GM12864 (cell line): ENCODE results near the gene FHOD3.

ENCODE experiments used
- DNase-seq: peaks from one replicate; pipeline ENCODE4 v3.0.0-alpha.2; 2011; ENCODE audit warnings: low read depth
- H3K4me3 ChIP-seq: 2 replicates; pipeline ENCODE4 v1.5.1; 2011; ENCODE audit warnings: mild to moderate bottlenecking, low read depth, low read length, control low read depth
- TF ChIP-seq, protein P1 (sequence below): IDR thresholded peaks from 2 replicates; pipeline ENCODE4 v1.5.1; 2011; ENCODE audit warnings: low read depth, mild to moderate bottlenecking, moderate library complexity, low read length, control low read depth, inconsistent platforms; ENCODE audit errors: missing control alignments

The FHOD3 gene

DNA sequence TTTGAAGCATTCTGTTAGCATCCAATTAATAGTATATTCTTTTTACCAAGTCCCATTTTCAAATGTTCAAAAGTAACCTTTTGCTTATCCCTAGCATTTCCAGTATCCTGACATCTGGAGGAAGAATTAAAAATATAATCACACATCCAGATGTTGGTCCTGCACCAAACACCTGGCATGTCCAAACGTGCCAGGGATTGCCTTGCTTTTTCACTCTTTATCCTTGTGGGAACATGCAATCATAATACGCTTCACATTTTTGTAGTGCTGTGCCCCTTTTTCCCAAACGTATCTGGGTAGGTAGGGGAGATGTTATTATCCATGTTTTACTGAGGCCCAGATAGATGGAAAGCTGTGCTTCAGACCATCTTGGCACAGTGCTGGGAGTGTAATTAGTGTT, 398.3 kb downstream of the FHOD3 start:
- TF ChIP-seq, protein P1, sequence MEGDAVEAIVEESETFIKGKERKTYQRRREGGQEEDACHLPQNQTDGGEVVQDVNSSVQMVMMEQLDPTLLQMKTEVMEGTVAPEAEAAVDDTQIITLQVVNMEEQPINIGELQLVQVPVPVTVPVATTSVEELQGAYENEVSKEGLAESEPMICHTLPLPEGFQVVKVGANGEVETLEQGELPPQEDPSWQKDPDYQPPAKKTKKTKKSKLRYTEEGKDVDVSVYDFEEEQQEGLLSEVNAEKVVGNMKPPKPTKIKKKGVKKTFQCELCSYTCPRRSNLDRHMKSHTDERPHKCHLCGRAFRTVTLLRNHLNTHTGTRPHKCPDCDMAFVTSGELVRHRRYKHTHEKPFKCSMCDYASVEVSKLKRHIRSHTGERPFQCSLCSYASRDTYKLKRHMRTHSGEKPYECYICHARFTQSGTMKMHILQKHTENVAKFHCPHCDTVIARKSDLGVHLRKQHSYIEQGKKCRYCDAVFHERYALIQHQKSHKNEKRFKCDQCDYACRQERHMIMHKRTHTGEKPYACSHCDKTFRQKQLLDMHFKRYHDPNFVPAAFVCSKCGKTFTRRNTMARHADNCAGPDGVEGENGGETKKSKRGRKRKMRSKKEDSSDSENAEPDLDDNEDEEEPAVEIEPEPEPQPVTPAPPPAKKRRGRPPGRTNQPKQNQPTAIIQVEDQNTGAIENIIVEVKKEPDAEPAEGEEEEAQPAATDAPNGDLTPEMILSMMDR = no peak
- no peak overlapping the region for H3K4me3 ChIP-seq
- no peak for DNase-seq

DNA sequence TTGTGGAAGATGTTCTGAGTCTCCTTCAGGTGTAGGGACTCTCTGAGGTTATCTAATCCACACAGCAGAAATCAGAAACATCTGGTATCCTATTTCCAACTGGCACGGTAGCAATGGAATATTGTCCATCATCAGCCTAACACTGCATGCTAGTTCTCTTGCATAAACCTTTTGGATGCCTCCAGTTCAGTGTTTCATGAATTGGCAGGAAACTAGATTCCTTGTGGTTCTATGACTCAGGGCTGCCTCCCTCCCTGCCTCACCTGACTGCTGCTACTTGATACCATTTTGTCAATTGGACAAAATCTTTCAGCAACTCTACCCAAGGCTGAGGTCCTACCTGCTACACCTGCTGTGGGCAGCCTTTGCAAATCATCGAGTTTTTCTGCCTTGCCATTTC, 400.4 kb downstream of the FHOD3 start:
- H3K4me3 ChIP-seq = no peak overlapping the region
- TF ChIP-seq, protein P1 = no peak
- DNase-seq = no peak

DNA sequence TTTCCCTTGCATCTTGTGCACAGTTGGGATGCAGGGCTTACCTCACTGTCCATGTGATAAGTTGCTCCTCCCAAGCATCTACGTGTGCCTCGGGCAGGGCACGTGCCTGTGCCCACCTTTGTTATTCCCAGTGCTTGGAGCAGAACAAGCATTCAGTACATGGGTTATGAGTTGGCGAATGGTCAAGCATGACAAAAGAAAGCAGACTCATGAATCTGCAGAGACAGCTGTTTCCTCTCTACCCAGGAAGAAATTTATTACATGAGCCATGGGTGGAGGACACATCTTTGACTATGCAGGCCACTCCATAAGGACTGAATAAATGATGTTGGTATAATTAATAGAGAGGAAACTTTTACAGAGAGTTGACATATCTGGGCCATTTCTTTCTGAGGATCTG, 403.4 kb downstream of the FHOD3 start:
- no peak overlapping the region for H3K4me3 ChIP-seq
- no peak for DNase-seq
- TF ChIP-seq, protein P1 = no peak

DNA sequence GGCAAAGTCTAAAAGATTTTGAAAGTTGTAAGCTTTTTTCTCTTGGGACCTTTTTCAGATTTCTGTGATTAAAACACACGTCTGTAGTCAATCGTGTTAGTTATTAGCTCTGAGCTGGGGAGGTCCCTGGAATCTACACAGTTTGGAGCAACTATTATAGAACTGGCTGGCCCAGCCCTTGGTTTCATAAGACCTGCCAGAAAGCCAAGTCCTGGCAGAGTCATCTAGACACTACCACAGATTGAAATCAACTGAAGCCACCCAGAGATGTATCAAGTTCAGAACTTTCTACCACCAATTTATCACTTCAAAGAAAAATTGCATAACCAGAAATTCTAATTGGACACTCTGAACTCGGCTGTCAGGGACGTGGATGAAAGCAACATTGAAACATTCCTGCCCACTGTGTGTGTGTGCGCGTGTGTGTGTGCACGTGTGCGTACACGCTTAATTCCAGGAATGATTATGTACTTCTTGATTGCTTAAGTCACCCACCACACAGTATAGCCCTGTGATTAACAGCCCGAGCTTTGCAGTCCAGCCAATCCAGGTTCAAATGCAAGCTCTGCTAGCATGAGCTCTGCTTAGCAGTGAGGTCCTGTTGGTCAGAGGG, 405.0 kb downstream of the FHOD3 start:
- DNase-seq = no peak
- TF ChIP-seq, protein P1 = no peak

DNA sequence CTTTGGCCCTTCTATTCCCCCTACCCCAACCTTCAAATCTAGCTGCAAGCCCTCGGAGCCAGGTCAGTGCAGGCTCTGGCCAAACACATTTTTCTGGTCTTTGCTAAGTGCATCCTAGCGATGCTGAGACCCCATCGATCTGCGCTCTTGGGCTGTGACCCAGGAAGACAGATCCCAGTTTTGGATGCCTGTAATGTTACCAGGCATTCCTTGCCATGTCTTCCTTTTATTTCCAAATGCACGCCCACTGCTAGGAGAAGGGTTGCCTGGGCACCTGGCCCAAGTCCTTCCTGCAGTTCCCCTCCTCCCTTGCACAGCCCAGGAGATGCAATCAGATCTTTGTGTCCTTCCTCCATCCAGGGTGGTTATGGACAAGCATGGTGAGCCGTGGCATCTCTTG, 406.6 kb downstream of the FHOD3 start:
- TF ChIP-seq, protein P1 = no peak
- no peak for DNase-seq

More for the DNA sequence above, 405.0 kb downstream of the FHOD3 start:
- H3K4me3 ChIP-seq = no peak overlapping the region

DNA sequence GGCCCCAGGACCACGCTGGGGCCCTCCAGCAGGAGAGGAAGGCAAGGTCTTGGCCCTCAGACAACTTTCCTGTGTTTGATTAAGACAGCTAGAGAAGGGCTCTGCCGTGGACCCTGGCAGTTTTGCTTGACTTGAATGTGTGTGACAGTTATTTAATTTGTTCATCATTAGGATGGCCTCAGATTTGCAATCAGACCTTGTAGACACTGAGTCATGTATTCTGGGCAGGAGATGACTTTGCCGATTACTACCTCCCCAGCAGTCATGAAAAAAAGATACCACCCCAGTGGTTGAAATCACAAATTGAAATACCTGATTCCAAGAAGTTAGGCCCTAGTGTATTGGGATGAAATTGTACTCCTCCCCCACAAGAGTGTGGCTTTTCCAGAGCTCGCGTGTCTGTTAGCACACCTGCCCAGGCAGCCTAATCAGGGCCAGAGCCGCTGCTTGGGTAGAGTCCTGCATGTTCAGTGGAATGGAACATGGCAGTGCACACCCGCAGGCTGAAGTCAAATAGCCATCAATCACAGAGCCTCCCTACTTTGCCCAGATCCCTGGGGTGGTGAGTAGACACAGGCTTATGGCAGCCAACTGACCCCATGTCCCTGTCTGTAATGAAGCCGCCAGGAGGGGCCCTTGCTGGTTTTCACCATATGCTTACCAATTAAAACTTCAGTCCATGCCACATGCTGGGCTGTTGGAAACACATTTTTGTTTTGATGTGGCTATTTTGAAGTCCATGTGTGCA, 408.8 kb downstream of the FHOD3 start:
- H3K4me3 ChIP-seq = no peak overlapping the region
- no peak for DNase-seq
- TF ChIP-seq, protein P1 = no peak

More for the DNA sequence above, 406.6 kb downstream of the FHOD3 start:
- no peak overlapping the region for H3K4me3 ChIP-seq
